Neural cell (in vitro differentiated cells): ENCODE results near the gene CDK12. TPM values are rescaled to one million over a fixed set of nuclear protein-coding genes. Genes with fewer than 3 reads are reported as not detected.

ENCODE experiments used
- H2AFZ ChIP-seq: fragments of 200-600, 300-800 bp; sonication (generic), shearing (Covaris generic); 2 replicates; pipeline ENCODE4 v1.6.0; 2014; ENCODE audit warnings: low read depth, mild to moderate bottlenecking, antibody characterized with exemption, low read length, moderate library complexity
- H3F3A ChIP-seq: fragments of 200-600 bp; shearing (Covaris generic); 2 replicates; pipeline ENCODE4 v1.6.1; 2016; ENCODE audit warnings: mild to moderate bottlenecking, moderate library complexity, mixed read lengths, antibody characterized with exemption, low read length; ENCODE audit not compliant: insufficient read depth, poor library complexity, severe bottlenecking
- H3K27ac ChIP-seq: fragments of 200-600, 300-800 bp; sonication (generic), shearing (Covaris generic); 2 replicates; pipeline ENCODE4 v1.5.1; 2014; ENCODE audit warnings: mild to moderate bottlenecking, low read length, moderate library complexity
- H3K27me3 ChIP-seq: fragments of 300-800, 200-600 bp; sonication (generic), shearing (Covaris generic); 2 replicates; pipeline ENCODE4 v1.6.0; 2014; ENCODE audit warnings: mild to moderate bottlenecking, low read depth, low read length, moderate library complexity; ENCODE audit not compliant: insufficient read depth
- H3K36me3 ChIP-seq: fragments of 300-800, 200-600 bp; sonication (generic), shearing (Covaris generic); 2 replicates; pipeline ENCODE4 v1.5.1; 2014; ENCODE audit warnings: mild to moderate bottlenecking, antibody characterized with exemption, low read length, moderate library complexity; ENCODE audit not compliant: insufficient read depth
- H3K4me2 ChIP-seq: fragments of 300-800, 200-600 bp; sonication (generic), shearing (Covaris generic); 2 replicates; pipeline ENCODE4 v1.6.0; 2014; ENCODE audit warnings: mild to moderate bottlenecking, low read length
- H3K4me3 ChIP-seq: fragments of 300-800, 200-600 bp; sonication (generic), shearing (Covaris generic); 2 replicates; pipeline ENCODE4 v1.5.1; 2014; ENCODE audit warnings: mild to moderate bottlenecking, low read length, moderate library complexity
- H3K79me2 ChIP-seq: fragments of 200-600 bp; shearing (Covaris generic); replicated peaks from 2 replicates; pipeline ENCODE4 v1.6.0; 2014; ENCODE audit warnings: mild to moderate bottlenecking, low read length, moderate library complexity; ENCODE audit not compliant: insufficient read depth
- H3K9ac ChIP-seq: fragments of 300-800, 200-600 bp; sonication (generic), shearing (Covaris generic); 2 replicates; pipeline ENCODE4 v1.6.1; 2016; ENCODE audit warnings: mild to moderate bottlenecking, low read length, mixed read lengths
- H3K9me2 ChIP-seq: fragments of 200-600 bp; shearing (Covaris generic); 2 replicates; pipeline ENCODE4 v1.6.1; 2016; ENCODE audit warnings: mild to moderate bottlenecking, low read length, mixed read lengths; ENCODE audit not compliant: insufficient read depth
- H3K9me3 ChIP-seq: fragments of 200-600, 300-800 bp; sonication (generic), shearing (Covaris generic); 2 replicates; pipeline ENCODE4 v1.6.1; 2016; ENCODE audit warnings: mild to moderate bottlenecking, mixed run types, low read length, moderate library complexity, mixed read lengths
- H4K20me1 ChIP-seq: fragments of 200-600 bp; shearing (Covaris generic); 2 replicates; pipeline ENCODE4 v1.6.1; 2016; ENCODE audit warnings: mild to moderate bottlenecking, mixed run types; ENCODE audit not compliant: insufficient read depth
- CTCF ChIP-seq: fragments of 450-650 bp; IDR thresholded peaks from 2 replicates; pipeline ENCODE4 v1.5.1; 2014; ENCODE audit warnings: antibody characterized with exemption, mild to moderate bottlenecking, moderate library complexity; ENCODE audit not compliant: poor library complexity, severe bottlenecking
- EP300 ChIP-seq: fragments of 450-650 bp; conservative IDR thresholded peaks from 2 replicates; pipeline ENCODE4 v1.6.1; 2014; ENCODE audit warnings: antibody characterized with exemption, mild to moderate bottlenecking, moderate library complexity; ENCODE audit not compliant: poor library complexity, severe bottlenecking
- EZH2 ChIP-seq: fragments of 200-600, 300-800 bp; shearing (Covaris generic), sonication (generic); IDR thresholded peaks from 2 replicates; pipeline ENCODE4 v1.6.1; 2014; ENCODE audit warnings: antibody characterized with exemption, low read length, borderline replicate concordance, mild to moderate bottlenecking; ENCODE audit not compliant: insufficient read depth, poor library complexity, severe bottlenecking
- MXI1 ChIP-seq: fragments of 450-650 bp; conservative IDR thresholded peaks from 2 replicates; pipeline ENCODE4 v1.6.1; 2014; ENCODE audit warnings: antibody characterized with exemption, mild to moderate bottlenecking; ENCODE audit not compliant: poor library complexity, severe bottlenecking
- POLR2AphosphoS5 ChIP-seq: IDR thresholded peaks from 2 replicates; pipeline ENCODE4 v1.6.1; 2012
- RAD21 ChIP-seq: fragments of 450-650 bp; conservative IDR thresholded peaks from 2 replicates; pipeline ENCODE4 v1.6.1; 2014; ENCODE audit warnings: antibody characterized with exemption, mild to moderate bottlenecking, moderate library complexity
- SMC3 ChIP-seq: fragments of 450-650 bp; conservative IDR thresholded peaks from 2 replicates; pipeline ENCODE4 v1.6.1; 2014; ENCODE audit warnings: antibody characterized with exemption, mild to moderate bottlenecking, moderate library complexity; ENCODE audit not compliant: poor library complexity
- TAF1 ChIP-seq: IDR thresholded peaks from 2 replicates; pipeline ENCODE4 v1.6.1; 2012; ENCODE audit warnings: low read depth
- polyA plus RNA-seq: library from polyadenylated mRNA; depleted of rRNA; stranded (reverse); fragments of >200 nt; gene quantifications from 2 replicates; pipeline ENCODE4 v1.2.3, GENCODE V29; 2014
- TF ChIP-seq, protein P1 (sequence below): IDR thresholded peaks from 2 replicates; pipeline ENCODE4 v1.6.1; 2012; ENCODE audit warnings: borderline replicate concordance

Gene CDK12
- polyA plus RNA-seq, 1 donor from 2014 or later = 10.4 TPM

- H3K27ac ChIP-seq = no peak overlapping the region
- no peaks in the 10 kb centered on the region for H4K20me1 ChIP-seq
- H3K9ac ChIP-seq = no peak overlapping the region
- H3K36me3 ChIP-seq = no peaks in the 10 kb centered on the region
- no peak overlapping the region for H3K4me3 ChIP-seq
- no peak overlapping the region for H3K4me2 ChIP-seq
- no peaks in the 10 kb centered on the region for H3K9me3 ChIP-seq
- TF ChIP-seq SMC3 (no peak), CTCF (no peak), POLR2AphosphoS5 (no peak), EP300 (no peak), RAD21 (no peak), TAF1 (no peak), MXI1 (no peak), EZH2 (no peak)
- TF ChIP-seq, protein P1, sequence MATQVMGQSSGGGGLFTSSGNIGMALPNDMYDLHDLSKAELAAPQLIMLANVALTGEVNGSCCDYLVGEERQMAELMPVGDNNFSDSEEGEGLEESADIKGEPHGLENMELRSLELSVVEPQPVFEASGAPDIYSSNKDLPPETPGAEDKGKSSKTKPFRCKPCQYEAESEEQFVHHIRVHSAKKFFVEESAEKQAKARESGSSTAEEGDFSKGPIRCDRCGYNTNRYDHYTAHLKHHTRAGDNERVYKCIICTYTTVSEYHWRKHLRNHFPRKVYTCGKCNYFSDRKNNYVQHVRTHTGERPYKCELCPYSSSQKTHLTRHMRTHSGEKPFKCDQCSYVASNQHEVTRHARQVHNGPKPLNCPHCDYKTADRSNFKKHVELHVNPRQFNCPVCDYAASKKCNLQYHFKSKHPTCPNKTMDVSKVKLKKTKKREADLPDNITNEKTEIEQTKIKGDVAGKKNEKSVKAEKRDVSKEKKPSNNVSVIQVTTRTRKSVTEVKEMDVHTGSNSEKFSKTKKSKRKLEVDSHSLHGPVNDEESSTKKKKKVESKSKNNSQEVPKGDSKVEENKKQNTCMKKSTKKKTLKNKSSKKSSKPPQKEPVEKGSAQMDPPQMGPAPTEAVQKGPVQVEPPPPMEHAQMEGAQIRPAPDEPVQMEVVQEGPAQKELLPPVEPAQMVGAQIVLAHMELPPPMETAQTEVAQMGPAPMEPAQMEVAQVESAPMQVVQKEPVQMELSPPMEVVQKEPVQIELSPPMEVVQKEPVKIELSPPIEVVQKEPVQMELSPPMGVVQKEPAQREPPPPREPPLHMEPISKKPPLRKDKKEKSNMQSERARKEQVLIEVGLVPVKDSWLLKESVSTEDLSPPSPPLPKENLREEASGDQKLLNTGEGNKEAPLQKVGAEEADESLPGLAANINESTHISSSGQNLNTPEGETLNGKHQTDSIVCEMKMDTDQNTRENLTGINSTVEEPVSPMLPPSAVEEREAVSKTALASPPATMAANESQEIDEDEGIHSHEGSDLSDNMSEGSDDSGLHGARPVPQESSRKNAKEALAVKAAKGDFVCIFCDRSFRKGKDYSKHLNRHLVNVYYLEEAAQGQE = no peak
- H3K9me2 ChIP-seq = no peaks in the 10 kb centered on the region
- no peaks in the 10 kb centered on the region for H3F3A ChIP-seq
- H3K79me2 ChIP-seq = no peaks in the 10 kb centered on the region
- no peaks in the 10 kb centered on the region for H3K27me3 ChIP-seq
- H2AFZ ChIP-seq = no peak overlapping the region
Observed at GRCh38 chr17:39569126-39569525, 107.8 kb downstream of the CDK12 start.

- Histone ChIP-seq H3K36me3 (no peaks in the 10 kb centered on the region), H3K79me2 (no peaks in the 10 kb centered on the region), H3K9ac (no peak overlapping the region), H3K4me3 (no peak overlapping the region), H3F3A (no peaks in the 10 kb centered on the region), H3K9me2 (no peaks in the 10 kb centered on the region), H3K9me3 (no peaks in the 10 kb centered on the region), H3K27ac (no peak overlapping the region), H3K27me3 (no peaks in the 10 kb centered on the region), H4K20me1 (no peaks in the 10 kb centered on the region), H2AFZ (no peak overlapping the region), H3K4me2 (no peak overlapping the region)
- TF ChIP-seq EZH2 = no peak
- no peak for TF ChIP-seq POLR2AphosphoS5
Observed at GRCh38 chr17:39572121-39572520, 110.8 kb downstream of the CDK12 start.
